COLO668 (cell line): ENCODE data around the gene PMEL.
"Not testable (repeated sequence)": the region's sequence is repeated elsewhere in the genome, so short reads cannot be mapped to it uniquely, and the experiment has no call there.

ENCODE experiments used
- DNase-seq: peaks from one replicate; lab custom pipeline; 2025; ENCODE audit not compliant: unreplicated experiment; lab: John Stamatoyannopoulos, UW

Gene PMEL

DNA sequence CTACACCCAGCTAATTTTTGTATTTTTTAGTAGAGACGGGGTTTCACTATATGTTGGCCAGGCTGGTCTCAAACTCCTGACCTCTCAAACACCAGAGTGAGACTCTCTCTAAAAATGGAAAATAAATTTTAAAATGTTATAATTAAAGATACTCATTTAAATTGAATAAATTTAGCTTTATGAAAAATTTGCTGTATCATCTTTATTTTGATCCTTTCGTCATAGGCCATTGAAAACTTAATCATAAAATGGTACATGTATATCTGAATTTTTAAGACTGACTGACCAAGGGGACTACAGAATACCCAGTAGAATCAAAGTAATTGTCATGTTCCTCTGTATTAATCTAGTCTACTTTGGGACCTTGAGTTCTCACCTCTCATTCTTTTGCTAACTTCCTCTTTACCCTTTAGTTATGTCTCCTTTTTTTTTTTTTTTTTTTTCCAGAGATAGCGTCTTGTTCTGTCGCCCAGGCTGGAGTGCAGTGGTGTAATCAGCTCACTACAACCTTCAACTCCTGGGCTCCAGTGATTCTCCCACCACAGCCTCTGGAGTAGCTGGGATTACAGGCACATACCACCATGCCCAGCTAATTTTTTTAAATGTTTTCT lies 17.5 kb upstream of the PMEL start:
- no peak for DNase-seq

DNA sequence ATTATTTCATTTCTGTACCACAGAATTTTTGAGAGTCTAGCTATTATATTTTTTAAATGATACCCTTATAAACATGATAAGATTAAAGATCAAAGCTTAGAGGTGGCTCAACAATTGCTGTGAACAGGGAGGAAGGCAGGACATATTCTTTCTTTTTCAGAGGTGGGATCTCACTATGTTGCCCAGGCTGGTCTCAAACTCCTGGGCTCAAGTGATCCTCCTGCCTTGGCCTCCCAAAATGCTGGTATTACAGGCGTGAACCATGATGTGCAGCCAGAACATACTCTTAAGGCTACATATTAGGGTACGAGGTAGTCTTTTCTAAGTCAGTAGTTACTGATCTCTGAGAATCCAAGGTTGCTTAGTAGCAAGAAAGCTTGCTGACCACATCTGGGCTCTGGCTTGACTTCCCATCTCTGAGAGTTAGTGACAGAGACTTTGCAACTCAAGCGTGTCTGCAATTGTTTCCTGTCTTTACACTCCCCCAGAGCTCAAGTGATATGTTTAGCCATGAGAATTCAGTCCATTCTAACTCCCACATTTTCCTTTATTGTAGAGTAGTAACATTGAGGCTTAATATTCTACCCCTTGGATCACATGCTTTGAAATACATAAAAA lies 16.6 kb upstream of the PMEL start:
- DNase-seq = no peak

DNA sequence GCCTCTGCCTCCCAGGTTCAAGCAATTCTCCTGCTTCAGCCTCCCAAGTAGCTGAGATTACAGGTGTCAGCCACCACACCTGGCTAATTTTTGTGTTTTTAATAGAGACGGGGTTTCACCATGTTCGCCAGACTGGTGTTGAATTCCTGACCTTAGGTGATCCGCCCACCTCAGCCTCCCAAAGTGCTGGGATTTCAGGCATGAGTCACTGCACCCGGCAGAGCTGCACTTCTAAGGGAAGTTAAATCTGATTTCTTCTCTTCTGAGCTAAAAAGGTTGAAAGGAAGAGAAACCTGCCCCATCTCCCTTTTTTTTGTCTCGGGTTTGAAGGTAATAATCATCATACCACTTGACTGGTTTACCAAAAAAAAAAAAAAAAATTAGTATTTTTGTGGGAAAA lies 16.0 kb upstream of the PMEL start:
- DNase-seq = not testable (repeated sequence)

DNA sequence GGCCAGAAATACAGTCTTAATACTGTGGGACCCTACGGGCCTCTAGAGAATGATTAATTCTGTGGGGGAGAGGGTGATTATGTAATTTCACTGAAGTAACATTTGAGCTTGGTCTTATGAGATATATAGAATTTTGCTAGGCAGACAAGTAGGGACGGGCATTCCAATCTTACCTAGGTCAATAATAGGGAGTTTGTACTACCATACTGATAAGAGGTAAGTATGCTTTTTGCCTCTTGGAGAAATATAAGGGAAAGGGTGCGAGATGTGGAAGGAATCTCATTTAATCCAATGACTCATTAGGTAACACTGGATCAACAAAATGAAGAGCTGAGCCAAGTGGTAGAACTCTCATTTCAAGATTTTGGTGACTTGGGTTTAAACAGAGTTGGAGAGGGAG lies 13.2 kb upstream of the PMEL start:
- DNase-seq = no peak

DNA sequence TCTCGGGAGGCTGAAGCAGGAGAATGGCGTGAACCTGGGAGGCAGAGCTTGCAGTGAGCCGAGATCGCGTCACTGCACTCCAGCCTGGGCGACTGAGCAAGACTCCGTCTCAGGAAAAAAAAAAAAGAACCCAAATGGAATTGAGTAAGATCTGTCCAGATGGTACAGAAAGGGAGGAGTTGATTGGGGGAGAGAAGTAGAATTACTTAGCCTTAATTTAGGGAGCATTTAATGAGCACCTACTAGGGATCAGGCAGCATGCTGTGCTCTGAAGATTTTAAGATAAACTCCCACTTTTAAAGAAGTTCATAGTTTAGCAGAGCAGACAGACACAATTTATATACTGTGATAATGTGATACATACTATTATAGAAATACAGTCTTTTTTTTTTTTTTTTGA lies 12.6 kb upstream of the PMEL start:
- no peak for DNase-seq

DNA sequence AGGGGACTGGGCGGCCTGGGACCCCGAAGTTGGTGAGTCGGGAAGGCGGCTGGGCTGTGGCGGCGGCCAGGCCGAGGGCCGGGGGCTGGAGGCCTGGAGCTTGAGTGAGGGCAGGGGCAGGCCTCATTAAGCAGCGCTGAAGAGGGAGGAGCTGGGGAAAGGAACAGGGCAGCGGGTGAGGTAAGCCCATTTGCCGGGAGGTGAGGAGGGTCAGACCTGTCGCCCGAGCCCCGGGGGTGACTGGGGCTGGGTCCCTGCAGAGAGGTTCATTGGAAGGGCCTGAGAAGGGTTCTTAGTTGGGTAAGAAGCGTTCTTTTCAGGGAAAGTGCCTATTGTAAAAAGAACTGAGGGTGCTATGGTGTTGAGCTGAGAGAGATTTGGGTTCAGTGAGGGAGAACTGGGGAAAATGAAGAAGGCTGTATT lies 8.5 kb upstream of the PMEL start:
- peak; percentile 31 for DNase-seq

DNA sequence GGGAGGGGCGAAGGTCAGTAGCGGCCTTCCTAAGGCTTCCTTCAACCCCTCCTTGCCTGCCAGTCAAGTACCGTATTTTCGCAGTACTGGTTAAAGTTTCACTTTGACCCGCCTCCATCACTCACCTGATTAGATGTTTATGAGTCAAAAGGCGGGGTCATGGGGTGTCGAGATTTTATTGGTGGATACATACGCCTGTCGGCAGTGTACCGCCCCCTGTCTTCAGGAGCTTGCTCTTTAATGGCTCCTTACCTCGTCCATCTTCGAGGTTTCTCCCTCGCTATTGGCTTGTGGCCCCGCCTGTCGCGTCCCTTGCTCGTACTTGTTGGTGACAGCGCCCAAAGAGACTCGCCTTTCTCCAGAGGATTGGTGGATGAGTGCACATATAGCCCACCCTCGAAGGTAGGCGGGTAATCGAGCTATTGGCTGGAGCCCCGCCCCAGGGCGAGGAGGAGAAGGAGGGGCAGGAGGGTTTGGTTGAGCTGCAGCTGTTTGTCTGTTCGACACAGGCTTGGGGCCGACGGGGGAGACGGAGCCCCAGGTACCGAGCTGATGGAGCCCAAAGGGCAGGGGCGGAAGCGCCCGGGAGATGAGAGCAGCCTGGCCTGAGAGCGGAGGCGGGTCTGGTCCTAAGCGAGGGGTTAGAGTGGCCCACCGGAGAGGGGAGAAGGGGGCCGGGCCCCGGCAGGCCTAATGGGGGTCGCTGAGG lies 7.9 kb upstream of the PMEL start, which contains the start of gene RAB5B:
Gene RAB5B (plus strand): TSS at position 480 of the 709 bp plus-strand sequence. CDS start 12,883 bp downstream, outside the sequence.
- DNase-seq = peak; percentile 94

DNA sequence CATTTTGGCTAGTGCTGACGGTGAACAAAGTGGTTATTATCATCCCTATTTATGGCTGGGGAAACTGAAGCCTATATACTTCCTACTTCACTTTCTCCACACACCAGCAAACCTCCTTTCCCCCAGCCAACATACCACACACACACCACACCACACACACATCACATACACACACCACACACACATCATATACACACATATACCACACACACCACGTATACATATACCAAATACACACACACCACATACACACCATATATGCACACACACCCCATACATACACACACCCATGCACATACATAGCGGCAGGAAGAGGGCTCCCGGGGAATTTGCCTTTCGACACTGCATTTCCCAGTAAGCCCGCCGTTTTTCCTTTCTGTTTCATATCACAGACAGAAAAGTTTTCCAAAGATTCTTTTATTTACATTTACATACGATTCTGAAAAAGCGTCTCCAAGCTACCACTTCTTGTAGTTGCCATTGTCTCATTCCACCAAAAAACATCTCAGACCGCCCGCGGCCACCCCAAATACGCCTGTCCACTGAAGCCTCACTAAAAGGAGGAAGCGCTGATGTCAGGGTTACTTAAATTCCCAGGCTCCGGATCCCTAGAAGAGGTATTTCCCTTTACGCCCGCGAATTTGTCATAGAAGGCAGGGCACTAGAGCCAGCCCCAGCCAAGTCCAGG lies 7.2 kb upstream of the PMEL start:
- peak; percentile 14 for DNase-seq

DNA sequence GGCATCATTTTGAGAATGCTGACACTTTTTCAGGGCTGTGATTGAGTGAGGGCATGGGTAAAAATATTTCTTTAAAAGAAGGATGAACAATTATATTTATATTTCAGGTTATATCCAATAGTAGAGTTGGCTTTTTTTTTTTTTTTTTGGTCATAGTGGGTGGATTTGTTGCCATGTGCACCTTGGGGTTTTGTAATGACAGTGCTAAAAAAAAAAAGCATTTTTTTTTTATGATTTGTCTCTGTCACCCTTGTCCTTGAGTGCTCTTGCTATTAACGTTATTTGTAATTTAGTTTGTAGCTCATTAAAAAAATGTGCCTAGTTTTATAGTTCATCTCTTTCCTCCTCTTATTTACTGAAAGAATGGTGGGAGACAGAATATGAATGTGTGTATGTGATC lies 6.6 kb upstream of the PMEL start:
- no peak for DNase-seq

DNA sequence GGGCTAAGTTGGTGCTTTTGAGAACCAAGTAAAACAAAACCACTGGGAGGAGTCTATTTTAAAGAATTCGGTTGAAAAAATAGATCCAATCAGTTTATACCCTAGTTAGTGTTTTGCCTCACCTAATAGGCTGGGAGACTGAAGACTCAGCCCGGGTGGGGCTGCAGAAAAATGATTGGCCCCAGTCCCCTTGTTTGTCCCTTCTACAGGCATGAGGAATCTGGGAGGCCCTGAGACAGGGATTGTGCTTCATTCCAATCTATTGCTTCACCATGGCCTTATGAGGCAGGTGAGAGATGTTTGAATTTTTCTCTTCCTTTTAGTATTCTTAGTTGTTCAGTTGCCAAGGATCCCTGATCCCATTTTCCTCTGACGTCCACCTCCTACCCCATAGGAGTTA lies 6.2 kb upstream of the PMEL start:
- no peak for DNase-seq

DNA sequence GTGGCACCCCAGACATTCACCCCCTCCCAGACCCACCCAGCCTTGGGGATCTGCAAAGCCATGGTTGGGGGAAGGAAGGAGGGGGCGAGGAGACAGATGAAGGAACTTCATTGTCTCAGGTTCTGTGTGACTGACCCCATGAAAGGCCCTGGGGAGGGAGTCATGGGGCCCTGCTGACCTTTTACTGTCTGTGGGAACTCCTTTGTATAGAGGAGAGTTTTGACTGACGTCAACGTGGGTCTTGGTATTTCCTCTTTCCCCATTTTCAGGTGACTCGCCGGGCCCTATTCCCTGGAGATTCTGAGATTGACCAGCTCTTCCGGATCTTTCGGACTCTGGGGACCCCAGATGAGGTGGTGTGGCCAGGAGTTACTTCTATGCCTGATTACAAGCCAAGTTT lies 4.9 kb upstream of the PMEL start:
- DNase-seq = no peak

DNA sequence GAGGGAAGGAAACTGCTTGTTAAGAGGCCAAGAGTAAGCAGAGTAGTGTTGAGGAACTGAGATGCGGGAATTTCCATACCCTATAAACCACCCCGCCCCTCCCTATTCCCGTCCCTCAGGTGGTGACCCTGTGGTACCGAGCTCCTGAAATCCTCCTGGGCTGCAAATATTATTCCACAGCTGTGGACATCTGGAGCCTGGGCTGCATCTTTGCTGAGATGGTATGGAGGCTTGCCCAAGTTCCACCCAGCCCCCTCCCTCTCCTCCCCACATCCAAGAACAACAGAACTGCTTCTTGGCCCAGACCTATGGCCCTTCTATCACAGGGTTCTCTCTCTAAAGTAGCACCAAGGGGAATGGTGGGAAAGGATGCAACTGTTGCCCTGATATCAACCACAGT lies 3.5 kb upstream of the PMEL start:
- DNase-seq = no peak

DNA sequence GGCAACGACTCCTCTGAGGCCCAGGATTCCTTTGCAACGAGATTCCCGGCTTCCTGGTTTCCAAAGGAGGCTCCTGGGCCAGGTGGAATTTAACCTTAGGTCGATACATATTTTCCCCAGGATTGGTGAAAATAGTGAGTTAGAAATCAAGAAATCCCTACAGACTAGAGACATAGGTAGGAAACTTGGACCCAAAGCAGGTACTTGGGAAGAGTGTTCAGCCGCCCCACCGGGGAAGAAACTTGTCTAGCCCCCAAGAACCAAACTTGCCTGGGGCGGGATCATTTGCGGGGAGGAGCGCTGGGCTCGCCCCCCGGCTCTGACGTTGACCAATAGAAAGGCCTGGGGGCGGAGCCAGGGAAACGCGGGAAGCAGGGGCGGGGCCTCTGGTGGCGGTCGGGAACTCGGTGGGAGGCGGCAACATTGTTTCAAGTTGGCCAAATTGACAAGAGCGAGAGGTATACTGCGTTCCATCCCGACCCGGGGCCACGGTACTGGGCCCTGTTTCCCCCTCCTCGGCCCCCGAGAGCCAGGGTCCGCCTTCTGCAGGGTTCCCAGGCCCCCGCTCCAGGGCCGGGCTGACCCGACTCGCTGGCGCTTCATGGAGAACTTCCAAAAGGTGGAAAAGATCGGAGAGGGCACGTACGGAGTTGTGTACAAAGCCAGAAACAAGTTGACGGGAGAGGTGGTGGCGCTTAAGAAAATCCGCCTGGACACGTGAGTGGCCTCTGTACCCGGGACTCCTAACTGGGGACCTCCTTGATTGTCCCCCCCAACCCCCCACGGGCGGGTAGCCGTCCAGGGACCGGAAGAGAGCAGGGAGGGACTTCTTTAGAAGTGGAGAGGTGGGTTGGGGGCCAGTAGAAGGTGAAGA lies 803 bp upstream of the PMEL start, which contains the start of gene CDK2:
Gene CDK2 (plus strand): TSS at position 423 of the 874 bp plus-strand sequence. CDS start 179 bp downstream, at position 602.
- peak; percentile 84 for DNase-seq

DNA sequence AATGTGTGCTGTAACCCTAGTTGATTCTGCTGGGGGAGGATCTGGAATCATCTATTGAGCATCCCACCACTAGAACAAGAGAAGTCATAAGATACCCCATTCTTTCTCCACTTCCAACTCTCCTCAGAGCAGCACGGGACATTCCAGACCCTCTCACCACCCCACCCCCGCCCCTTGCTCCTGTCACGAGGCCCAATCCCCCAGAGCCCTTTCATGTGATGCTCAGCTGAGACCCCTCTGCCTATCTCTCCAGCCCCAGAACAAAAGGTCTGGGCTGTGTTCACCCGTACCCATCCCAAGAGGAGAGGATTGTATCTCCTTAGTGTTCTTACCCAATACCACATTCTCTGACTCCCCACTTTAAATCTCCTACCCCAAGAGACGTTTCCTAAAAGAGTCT lies 602 bp downstream of the PMEL start:
- DNase-seq = no peak

DNA sequence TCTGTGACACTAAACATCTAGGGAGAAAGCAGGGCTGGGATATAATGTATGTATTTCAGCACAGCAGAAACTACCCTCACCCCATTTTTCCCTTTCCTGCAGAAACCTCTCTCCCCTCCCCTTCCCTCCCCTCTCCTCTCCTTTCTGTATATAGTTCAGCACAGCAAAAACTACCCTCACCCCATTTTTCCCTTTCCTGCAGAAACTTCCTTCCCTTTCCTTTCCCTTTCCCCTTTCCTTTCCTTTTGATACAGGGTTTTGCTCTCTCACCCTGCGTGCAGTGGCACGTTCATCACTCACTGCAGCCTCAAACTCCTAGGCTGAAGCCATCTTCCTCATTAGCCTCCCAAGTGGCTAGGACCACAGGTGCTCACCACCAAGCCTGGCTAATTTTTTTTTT lies 2.1 kb downstream of the PMEL start:
- DNase-seq = no peak

DNA sequence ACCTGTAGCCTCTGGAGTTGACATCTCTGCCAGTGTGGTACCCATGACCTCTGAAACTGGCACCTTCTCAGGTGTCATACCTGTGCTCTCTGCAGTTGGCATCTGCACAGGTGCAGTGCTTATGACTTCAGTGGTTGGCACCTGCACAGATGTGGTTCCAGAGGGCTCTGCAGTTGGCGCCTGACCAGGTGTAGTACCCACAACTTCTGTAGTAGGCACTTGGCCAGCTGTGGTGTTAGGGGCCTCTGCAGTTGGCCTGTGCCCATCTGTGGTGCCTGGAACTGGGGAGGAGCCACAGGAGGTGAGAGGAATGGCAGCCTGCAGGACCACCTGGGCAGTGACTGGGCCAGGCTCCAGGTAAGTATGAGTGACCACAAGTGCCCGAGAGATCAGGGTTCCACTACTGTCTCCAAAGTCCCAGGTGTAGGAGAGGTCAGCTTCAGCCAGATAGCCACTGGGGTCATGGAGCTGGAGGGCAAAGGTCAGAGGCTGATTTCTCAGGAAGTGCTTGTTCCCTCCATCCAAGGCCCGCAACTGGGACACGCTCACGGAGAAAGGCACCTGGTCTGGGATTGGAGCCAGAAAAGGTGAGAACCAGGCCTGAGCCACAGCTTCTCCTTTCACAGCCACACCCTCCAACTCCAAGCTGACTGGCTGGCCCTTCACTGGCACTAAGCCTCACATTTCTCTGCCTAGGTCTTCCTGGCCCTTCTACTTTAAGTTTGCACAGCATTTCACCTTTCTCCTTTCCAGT lies 8.6 kb downstream of the PMEL start:
- no peak for DNase-seq

DNA sequence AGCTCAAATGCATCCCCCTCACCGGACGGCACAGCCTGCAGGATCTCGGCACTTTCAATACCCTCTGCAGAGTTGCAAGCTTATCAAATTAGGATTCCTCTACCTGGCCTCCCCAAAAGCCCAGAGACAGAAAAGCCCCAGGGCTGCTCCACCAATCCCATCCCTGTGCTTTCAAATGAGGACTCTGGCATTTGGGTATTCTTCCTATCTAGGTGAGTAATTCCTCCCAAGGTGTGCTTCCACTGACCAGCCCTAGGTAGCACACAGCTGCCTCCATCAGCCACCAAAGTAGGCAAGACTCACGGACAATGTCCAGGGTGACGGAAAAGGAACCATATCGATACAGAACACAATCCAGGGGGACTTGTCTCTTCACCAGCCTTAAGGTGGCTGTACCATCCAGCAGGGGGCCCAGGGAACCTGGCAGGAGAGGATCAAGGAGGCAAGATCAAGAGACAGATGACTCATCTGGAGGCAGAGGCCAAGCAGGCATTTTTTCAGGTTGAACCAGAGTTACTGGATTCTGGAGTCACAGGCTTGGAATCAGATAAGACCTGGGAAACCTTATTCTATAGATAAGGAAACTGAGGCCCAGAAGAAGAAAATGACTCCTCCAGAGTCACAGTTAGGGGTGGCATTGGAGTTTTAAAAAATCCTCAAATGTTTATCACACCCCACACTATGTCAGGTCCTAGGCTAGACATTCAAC lies 9.9 kb downstream of the PMEL start:
- no peak for DNase-seq

DNA sequence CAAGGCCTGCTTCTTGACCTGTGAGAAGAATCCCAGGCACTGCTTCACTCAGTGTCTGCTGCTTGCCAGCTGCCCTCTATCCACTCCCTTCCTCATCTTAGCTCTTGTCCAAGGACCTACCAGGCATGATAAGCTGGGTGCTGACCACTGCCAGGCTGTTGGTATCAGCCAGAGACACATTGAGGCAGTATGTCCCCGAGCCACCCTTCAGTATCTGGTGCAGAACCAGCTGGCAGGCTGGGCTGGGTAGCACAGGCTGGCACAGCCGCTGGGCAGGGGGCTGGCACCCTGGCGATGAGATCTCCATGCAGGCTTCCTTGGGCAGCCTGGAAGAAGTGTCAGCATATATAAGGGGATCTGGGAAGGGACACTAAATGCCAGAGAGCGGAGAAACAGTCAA lies 10.5 kb downstream of the PMEL start:
- DNase-seq = no peak

DNA sequence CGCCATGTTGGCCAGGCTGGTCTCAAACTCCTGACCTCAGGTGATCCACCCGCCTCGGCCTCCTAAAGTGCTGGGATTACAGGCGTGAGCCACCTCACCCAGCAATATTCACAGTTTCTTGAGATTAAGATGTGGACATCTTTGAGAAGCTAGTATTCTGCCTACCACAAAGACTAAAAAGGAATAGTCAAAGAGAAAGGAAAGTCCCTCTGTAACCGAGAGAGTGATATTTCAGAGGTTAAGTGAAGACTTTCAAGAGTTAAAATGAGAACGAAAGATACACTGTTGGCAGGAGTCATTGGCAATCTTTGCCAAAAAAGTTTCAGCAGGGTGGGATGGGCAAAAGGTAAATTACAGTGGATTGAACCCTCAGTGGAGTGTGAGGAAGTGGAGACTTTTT lies 19.3 kb downstream of the PMEL start:
- DNase-seq = no peak
